ENCODE measurements around the gene FAM171A1. TPM values are rescaled to one million over a fixed set of nuclear protein-coding genes. Genes with fewer than 3 reads are reported as not detected.

The FAM171A1 gene
- total and polyA plus RNA-seq, 2 donors (not counting 3 experiments of a cell fraction or from before 2014, with no cell fraction given): 56.3 to 75.8 TPM

DNA sequence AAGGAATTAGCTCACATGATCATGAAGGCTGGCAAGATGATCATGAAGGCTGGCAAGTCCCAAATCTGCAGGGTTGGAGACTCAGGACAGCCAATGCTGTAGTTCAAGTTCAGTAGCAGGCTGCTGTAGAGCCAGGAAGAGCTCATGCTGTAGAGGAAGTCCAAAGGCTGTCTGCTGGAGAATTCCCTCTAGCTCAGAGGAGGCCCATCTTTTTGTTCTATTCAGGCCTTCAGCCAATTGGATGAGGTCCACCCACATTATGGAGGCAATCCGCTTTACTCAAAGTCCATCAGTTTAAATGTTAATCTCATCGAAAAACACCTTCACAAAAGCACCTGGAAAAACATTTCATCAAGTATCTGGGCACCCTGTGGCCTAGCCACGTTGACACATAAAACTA lies 24.8 kb upstream of the FAM171A1 start:
- Histone ChIP-seq H3K4me1 (ENCODE audit: control insufficient read depth, extremely low read depth, insufficient read depth, low read length) (no peaks in the 10 kb centered on the region), H3K36me3 (ENCODE audit: control insufficient read depth in 2 of 2, extremely low read depth in 1 of 2, insufficient read depth in 2 of 2, low read length in 2 of 2) (no peaks in the 10 kb centered on the region), H3K4me2 (ENCODE audit: insufficient read depth, low read length) (no peak overlapping the region), H3K9me3 (replicated peaks; ENCODE audit: control insufficient read depth, insufficient read depth, low read length) (no peaks in the 10 kb centered on the region), H3K9me1 (replicated peaks; ENCODE audit: control insufficient read depth, extremely low read depth, insufficient read depth, low read length) (no peaks in the 10 kb centered on the region), H2AFZ (ENCODE audit: low read depth, low read length) (no peak overlapping the region), H3K4me3 (replicated peaks in 1 of 3; ENCODE audit: insufficient read depth in 1 of 3, low read depth in 1 of 3, low read length in 3 of 3) (no peak overlapping the region), H3K79me2 (ENCODE audit: control insufficient read depth, insufficient read depth, low read length) (no peaks in the 10 kb centered on the region), H4K20me1 (replicated peaks; ENCODE audit: control insufficient read depth, extremely low read depth, insufficient read depth, low read length) (no peaks in the 10 kb centered on the region), H3K27ac (ENCODE audit: insufficient read depth, low read depth, low read length) (no peak overlapping the region), H3K9ac (replicated peaks; ENCODE audit: extremely low read depth, insufficient read depth, low read length) (no peak overlapping the region), H3K27me3 (ENCODE audit: control insufficient read depth in 2 of 2, insufficient read depth in 2 of 2, low read length in 2 of 2) (peaks cover 0 to 2% of the 10 kb centered on the region in 2 experiments)
- dilution Hi-C loops (cut with MboI; ENCODE audit: extremely low pct_ligation_motif_present, low sequenced_read_pairs): no loop called here
- intact Hi-C loops (cut with micrococcal nuclease): no loop called here
- ChIA-PET CTCF (interaction anchor here (1.4 kb wide), 1 partner anchor 9 kb away, joined by 5 read pairs; no protein-coding TSS in a partner anchor), POLR2A (no interaction called here)
- FAIRE-seq (no peak), DNase-seq (ENCODE audit: low read depth, low spot score) (no peak)
- no TSS peak for BruUV-seq (replicated peaks)
- TF ChIP-seq EZH2 (IDR thresholded peaks at IDR 0.05; ENCODE audit: borderline replicate concordance, low read depth, low read length, severe bottlenecking): no peak
- TF ChIP-seq GATA2 (IDR thresholded peaks at IDR 0.05; ENCODE audit: insufficient read depth, insufficient read length, low read depth, low read length): no peak
- TF ChIP-seq, protein P1, sequence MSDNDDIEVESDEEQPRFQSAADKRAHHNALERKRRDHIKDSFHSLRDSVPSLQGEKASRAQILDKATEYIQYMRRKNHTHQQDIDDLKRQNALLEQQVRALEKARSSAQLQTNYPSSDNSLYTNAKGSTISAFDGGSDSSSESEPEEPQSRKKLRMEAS (IDR thresholded peaks at IDR 0.05; ENCODE audit: insufficient read depth, insufficient read length): no peak
- TF ChIP-seq POLR2AphosphoS5 (IDR thresholded peaks at IDR 0.05; ENCODE audit: insufficient read depth, low read depth, low read length): no peak
- TF ChIP-seq FOS (IDR thresholded peaks at IDR 0.05; ENCODE audit: borderline replicate concordance, insufficient read depth, low read length): no peak
- TF ChIP-seq, protein P2, sequence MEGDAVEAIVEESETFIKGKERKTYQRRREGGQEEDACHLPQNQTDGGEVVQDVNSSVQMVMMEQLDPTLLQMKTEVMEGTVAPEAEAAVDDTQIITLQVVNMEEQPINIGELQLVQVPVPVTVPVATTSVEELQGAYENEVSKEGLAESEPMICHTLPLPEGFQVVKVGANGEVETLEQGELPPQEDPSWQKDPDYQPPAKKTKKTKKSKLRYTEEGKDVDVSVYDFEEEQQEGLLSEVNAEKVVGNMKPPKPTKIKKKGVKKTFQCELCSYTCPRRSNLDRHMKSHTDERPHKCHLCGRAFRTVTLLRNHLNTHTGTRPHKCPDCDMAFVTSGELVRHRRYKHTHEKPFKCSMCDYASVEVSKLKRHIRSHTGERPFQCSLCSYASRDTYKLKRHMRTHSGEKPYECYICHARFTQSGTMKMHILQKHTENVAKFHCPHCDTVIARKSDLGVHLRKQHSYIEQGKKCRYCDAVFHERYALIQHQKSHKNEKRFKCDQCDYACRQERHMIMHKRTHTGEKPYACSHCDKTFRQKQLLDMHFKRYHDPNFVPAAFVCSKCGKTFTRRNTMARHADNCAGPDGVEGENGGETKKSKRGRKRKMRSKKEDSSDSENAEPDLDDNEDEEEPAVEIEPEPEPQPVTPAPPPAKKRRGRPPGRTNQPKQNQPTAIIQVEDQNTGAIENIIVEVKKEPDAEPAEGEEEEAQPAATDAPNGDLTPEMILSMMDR (IDR thresholded peaks at IDR 0.05; ENCODE audit: extremely low read depth in 1 of 2, insufficient read depth in 1 of 2, low read depth in 1 of 2, low read length in 2 of 2): no peak
- no peak for TF ChIP-seq POLR2A (IDR thresholded peaks at IDR 0.05; ENCODE audit: low read depth, low read length)
- no peak for TF ChIP-seq JUN (IDR thresholded peaks at IDR 0.05; ENCODE audit: borderline replicate concordance, insufficient read depth, insufficient read length, low read depth)
- no peak for TF ChIP-seq MYC (IDR thresholded peaks at IDR 0.05; ENCODE audit: low read depth, low read length)

Measured in endothelial cell of umbilical vein (primary cell).